ENCODE data around the gene BOD1L2. TPM values are rescaled to one million over a fixed set of nuclear protein-coding genes. Genes with fewer than 3 reads are reported as not detected.

BOD1L2 gene
- total and polyA plus RNA-seq, 2 of the 13 experiments (the other 11 are each of a cell fraction or from before 2014, with no cell fraction given): not detected

GRCh38 chr18:57107140-57107832 lies 39.6 kb upstream of the BOD1L2 start (continued):
- TF ChIP-seq ZBED4 (CRISPR knock-in tag; IDR thresholded peaks at IDR 0.05; ENCODE audit: borderline replicate concordance) (peak; percentile 44; the same call in 1 of the 2 replicates), ZNF577 (CRISPR knock-in tag; IDR thresholded peaks at IDR 0.05; ENCODE audit: borderline replicate concordance, low read depth) (no peak), BRF2 (CRISPR knock-in tag; IDR thresholded peaks at IDR 0.05) (no peak), SRY (CRISPR knock-in tag; IDR thresholded peaks at IDR 0.05) (peak; percentile 37; the same call in 1 of the 2 replicates), ISL2 (CRISPR knock-in tag; IDR thresholded peaks at IDR 0.05) (no peak), ZFP41 (CRISPR knock-in tag; IDR thresholded peaks at IDR 0.05; ENCODE audit: borderline replicate concordance) (no peak), GRHL1 (CRISPR knock-in tag; conservative IDR thresholded peaks at IDR 0.05) (no peak), RFXANK (CRISPR knock-in tag; IDR thresholded peaks at IDR 0.05) (no peak), NONO (IDR thresholded peaks at IDR 0.05) (no peak), NONO (CRISPR knock-in tag; conservative IDR thresholded peaks at IDR 0.05) (no peak), STAG1 (CRISPR knock-in tag; IDR thresholded peaks at IDR 0.05) (no peak), HNRNPK (IDR thresholded peaks at IDR 0.05; ENCODE audit: low read depth, low read length, poor library complexity, severe bottlenecking) (no peak), ZNF569 (CRISPR knock-in tag; IDR thresholded peaks at IDR 0.05; ENCODE audit: borderline replicate concordance) (no peak), NFYB (CRISPR knock-in tag; IDR thresholded peaks at IDR 0.05) (no peak), POLR2AphosphoS2 (IDR thresholded peaks at IDR 0.05; ENCODE audit: low read depth, low read length) (no peak), HBP1 (CRISPR knock-in tag; IDR thresholded peaks at IDR 0.05; ENCODE audit: low read depth) (0 out of 2 replicates have a peak, but pooled peaks have one; percentile 57), DPF2 (CRISPR knock-in tag; IDR thresholded peaks at IDR 0.05; ENCODE audit: borderline replicate concordance, low read depth) (no peak), ZNF598 (CRISPR knock-in tag; IDR thresholded peaks at IDR 0.05; ENCODE audit: borderline replicate concordance) (no peak), CAMTA2 (CRISPR knock-in tag; IDR thresholded peaks at IDR 0.05; ENCODE audit: borderline replicate concordance) (no peak), GABPB1 (CRISPR knock-in tag; IDR thresholded peaks at IDR 0.05) (no peak)
